HPDE6-E6E7 (cell line): ENCODE measurements around the gene KLHL40.

Source experiments
- DNase-seq: peaks from one replicate; pipeline ENCODE4 v3.0.0; 2011; ENCODE audit warnings: missing footprints; ENCODE audit errors: extremely low spot score

The KLHL40 gene

GRCh38 chr3:42702982-42703694 is 17.8 kb downstream of the KLHL40 start:
- DNase-seq: no peak

GRCh38 chr3:42703695-42704025 is 18.3 kb downstream of the KLHL40 start:
- no peak for DNase-seq

- no peak for DNase-seq
Observed at GRCh38 chr3:42704136-42704841, 19.0 kb downstream of the KLHL40 start.

GRCh38 chr3:42705058-42705767 is 19.9 kb downstream of the KLHL40 start:
- no peak for DNase-seq

- DNase-seq: no peak
Observed at GRCh38 chr3:42705962-42706585, 20.7 kb downstream of the KLHL40 start.

GRCh38 chr3:42706721-42707619 is 21.6 kb downstream of the KLHL40 start:
- no peak for DNase-seq

GRCh38 chr3:42707620-42708355 is 22.5 kb downstream of the KLHL40 start:
- no peak for DNase-seq

- DNase-seq: no peak
Observed at GRCh38 chr3:42708611-42709151, 23.3 kb downstream of the KLHL40 start.

- no peak for DNase-seq
Observed at GRCh38 chr3:42709621-42710020, 24.3 kb downstream of the KLHL40 start.

GRCh38 chr3:42710323-42711021 is 25.1 kb downstream of the KLHL40 start:
- DNase-seq: no peak

- DNase-seq: no peak
Observed at GRCh38 chr3:42711491-42712343, 26.4 kb downstream of the KLHL40 start.

GRCh38 chr3:42712344-42712648 is 27.0 kb downstream of the KLHL40 start:
- DNase-seq: no peak

GRCh38 chr3:42712688-42713372 is 27.5 kb downstream of the KLHL40 start:
- no peak for DNase-seq

GRCh38 chr3:42713747-42714146 is 28.4 kb downstream of the KLHL40 start:
- DNase-seq: no peak

GRCh38 chr3:42714171-42714852 is 29.0 kb downstream of the KLHL40 start:
- DNase-seq: no peak

- DNase-seq: no peak
Observed at GRCh38 chr3:42717306-42717705, 32.0 kb downstream of the KLHL40 start.

- DNase-seq: no peak
Observed at GRCh38 chr3:42718338-42718737, 33.0 kb downstream of the KLHL40 start.

GRCh38 chr3:42719002-42719401 is 33.7 kb downstream of the KLHL40 start:
- DNase-seq: no peak
